GM15510 (cell line): Measurements from ENCODE around the gene PPP1R9B.

Source experiments
- POLR2A ChIP-seq: IDR thresholded peaks from 3 replicates; pipeline ENCODE4 v1.6.1; 2011; ENCODE audit warnings: borderline replicate concordance; ENCODE audit not compliant: insufficient read length; ENCODE audit errors: extremely low read depth

Gene PPP1R9B

GRCh38 chr17:50171371-50172071, 21.0 kb upstream of the PPP1R9B start:
- no peak for TF ChIP-seq POLR2A

GRCh38 chr17:50170662-50171370, 20.3 kb upstream of the PPP1R9B start:
- TF ChIP-seq POLR2A = no peak

- TF ChIP-seq POLR2A = no peak
Observed at GRCh38 chr17:50169881-50170459, 19.5 kb upstream of the PPP1R9B start.

- no peak for TF ChIP-seq POLR2A
Observed at GRCh38 chr17:50169121-50169764, 18.8 kb upstream of the PPP1R9B start.

- no peak for TF ChIP-seq POLR2A
Observed at GRCh38 chr17:50168319-50168718, 17.8 kb upstream of the PPP1R9B start.

GRCh38 chr17:50167371-50167770, 16.9 kb upstream of the PPP1R9B start:
- no peak for TF ChIP-seq POLR2A

GRCh38 chr17:50166518-50167181, 16.2 kb upstream of the PPP1R9B start:
- TF ChIP-seq POLR2A = no peak

- TF ChIP-seq POLR2A = no peak
Observed at GRCh38 chr17:50165867-50166517, 15.5 kb upstream of the PPP1R9B start, which contains the start of gene SGCA. Gene SGCA (plus strand): TSS chr17:50166005. CDS start chr17:50166041, 36 bp downstream.

- TF ChIP-seq POLR2A = no peak
Observed at GRCh38 chr17:50165466-50165865, 15.0 kb upstream of the PPP1R9B start.

GRCh38 chr17:50165066-50165465, 14.6 kb upstream of the PPP1R9B start:
- no peak for TF ChIP-seq POLR2A

- TF ChIP-seq POLR2A = no peak
Observed at GRCh38 chr17:50164697-50164988, 14.2 kb upstream of the PPP1R9B start.

- no peak for TF ChIP-seq POLR2A
Observed at GRCh38 chr17:50163843-50164696, 13.6 kb upstream of the PPP1R9B start.

GRCh38 chr17:50162466-50163254, 12.2 kb upstream of the PPP1R9B start:
- TF ChIP-seq POLR2A = no peak
